Neuronal stem cell (in vitro differentiated cells): ENCODE data around the gene P2RX7.
"Not testable (repeated sequence)": the region's sequence is repeated elsewhere in the genome, so short reads cannot be mapped to it uniquely, and the experiment has no call there.

ENCODE experiments used
- DNase-seq: peaks from one replicate; pipeline ENCODE4 v3.0.0-alpha.2; 2013; ENCODE audit warnings: low spot score
- H2AFZ ChIP-seq: one replicate; pipeline ENCODE4 v1.6.1; 2013; ENCODE audit warnings: mild to moderate bottlenecking, low read length, inconsistent platforms
- H2AK5ac ChIP-seq: 2 replicates; pipeline ENCODE4 v1.6.1; 2013; ENCODE audit warnings: low read depth, mild to moderate bottlenecking, inconsistent platforms, low read length, moderate library complexity, mixed read lengths
- H2BK120ac ChIP-seq: 2 replicates; pipeline ENCODE4 v1.6.1; 2013; ENCODE audit warnings: low read depth, mild to moderate bottlenecking, inconsistent platforms, low read length, moderate library complexity, mixed read lengths
- H2BK12ac ChIP-seq: one replicate; pipeline ENCODE4 v1.6.1; 2013; ENCODE audit warnings: low read length, inconsistent platforms
- H2BK15ac ChIP-seq: 2 replicates; pipeline ENCODE4 v1.6.1; 2013; ENCODE audit warnings: mild to moderate bottlenecking, low read length, inconsistent platforms, mixed read lengths
- H2BK5ac ChIP-seq: one replicate; pipeline ENCODE4 v1.6.1; 2013; ENCODE audit warnings: inconsistent platforms, mild to moderate bottlenecking, low read length, moderate library complexity
- H3K14ac ChIP-seq: one replicate; pipeline ENCODE4 v1.6.1; 2013; ENCODE audit warnings: low read length, inconsistent platforms
- H3K18ac ChIP-seq: 2 replicates; pipeline ENCODE4 v1.6.1; 2013; ENCODE audit warnings: low read length, inconsistent platforms
- H3K23ac ChIP-seq: 2 replicates; pipeline ENCODE4 v1.6.1; 2013; ENCODE audit warnings: low read depth, mild to moderate bottlenecking, mixed read lengths, low read length, inconsistent platforms; ENCODE audit not compliant: poor library complexity
- H3K27ac ChIP-seq: replicated peaks from 3 replicates; pipeline ENCODE4 v1.5.1; 2013; ENCODE audit warnings: low read length, inconsistent platforms
- H3K27me3 ChIP-seq, 3 experiments: 2 replicates each; pipeline ENCODE4 v1.6.1; 2013; ENCODE audit warnings: low read length in 3 of 3, mild to moderate bottlenecking in 2 of 3, inconsistent platforms in 1 of 3, low read depth in 1 of 3, mixed read lengths in 1 of 3, moderate library complexity in 1 of 3; ENCODE audit not compliant: control insufficient read depth in 3 of 3, insufficient read depth in 3 of 3
- H3K36me3 ChIP-seq, 2 donors: replicated peaks in 1 of 2; 2 replicates each; pipeline ENCODE4 v1.6.1; 2013; ENCODE audit warnings: low read length in 2 of 2; ENCODE audit not compliant: control insufficient read depth in 2 of 2, insufficient read depth in 2 of 2
- H3K4ac ChIP-seq: 2 replicates; pipeline ENCODE4 v1.6.1; 2013; ENCODE audit warnings: inconsistent platforms, mild to moderate bottlenecking, low read length, moderate library complexity
- H3K4me1 ChIP-seq, 2 donors: 1 replicate in 1 of 2; 2 replicates in 1 of 2; pipeline ENCODE4 v1.6.1; 2013; ENCODE audit warnings: low read length in 2 of 2, low read depth in 1 of 2; ENCODE audit not compliant: control insufficient read depth in 2 of 2, insufficient read depth in 1 of 2
- H3K4me2 ChIP-seq: one replicate; pipeline ENCODE4 v1.6.1; 2013; ENCODE audit warnings: mild to moderate bottlenecking, low read length, inconsistent platforms; ENCODE audit not compliant: insufficient read depth, poor library complexity, severe bottlenecking
- H3K4me3 ChIP-seq, 2 donors: 2 replicates each; pipeline ENCODE4 v1.5.1; 2013; ENCODE audit warnings: low read length in 2 of 2, mild to moderate bottlenecking in 2 of 2, inconsistent platforms in 1 of 2, moderate library complexity in 1 of 2
- H3K79me1 ChIP-seq: one replicate; pipeline ENCODE4 v1.6.1; 2013; ENCODE audit warnings: low read depth, mild to moderate bottlenecking, inconsistent platforms, low read length, moderate library complexity
- H3K9ac ChIP-seq: one replicate; pipeline ENCODE4 v1.6.1; 2013; ENCODE audit warnings: mild to moderate bottlenecking, low read depth, low read length, inconsistent platforms; ENCODE audit not compliant: poor library complexity
- H3K9me3 ChIP-seq, 2 donors: replicated peaks in 1 of 2; 2 replicates each; pipeline versions ENCODE3 to v1.6.1; 2013; ENCODE audit warnings: low read length in 2 of 2, mild to moderate bottlenecking in 2 of 2, inconsistent platforms in 1 of 2, low read depth in 1 of 2, mixed read lengths in 1 of 2, moderate library complexity in 1 of 2; ENCODE audit not compliant: control insufficient read depth in 2 of 2, insufficient read depth in 1 of 2
- H4K8ac ChIP-seq: one replicate; pipeline ENCODE4 v1.6.1; 2013; ENCODE audit warnings: low read depth, mild to moderate bottlenecking, inconsistent platforms, low read length, moderate library complexity
- H4K91ac ChIP-seq: one replicate; pipeline ENCODE4 v1.6.1; 2013; ENCODE audit warnings: low read length, low read depth, mild to moderate bottlenecking, inconsistent platforms; ENCODE audit not compliant: poor library complexity
- WGBS, 2 donors: extraction: QIAGEN DNeasy Blood & Tissue Kit; methylation state at CpG; one replicate each; pipeline ENCODE4 v1.1.7; 2013; ENCODE audit warnings: missing lambda C conversion rate in 2 of 2, mixed read lengths in 1 of 2; ENCODE audit not compliant: insufficient read length in 2 of 2, insufficient replicate concordance in 1 of 2; ENCODE audit errors: extremely low coverage in 2 of 2; 5-methylcytosine and 5-hydroxymethylcytosine counted together

Gene P2RX7

DNA sequence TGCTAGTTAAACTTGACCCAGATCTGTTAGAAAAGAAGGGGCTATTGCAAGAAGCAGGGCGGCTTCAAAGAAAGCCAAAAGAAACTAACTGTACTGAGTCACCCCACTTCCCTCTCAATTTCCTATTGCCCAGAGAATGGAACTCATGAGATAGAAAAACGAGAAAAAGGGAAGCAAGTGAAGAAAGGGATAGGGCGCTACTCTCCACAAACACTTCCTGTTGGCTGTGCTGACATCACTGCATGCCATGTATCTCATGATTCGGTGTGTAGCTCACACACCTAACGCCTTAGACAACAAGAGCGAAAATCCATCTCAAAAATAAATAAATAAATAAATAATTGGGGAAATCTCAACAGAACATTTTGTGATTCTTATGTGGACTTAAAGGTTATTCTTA lies 64.2 kb downstream of the P2RX7 start:
- H3K36me3 ChIP-seq = no peaks in the 10 kb centered on the region
- H3K4me1 ChIP-seq = no peaks in the 10 kb centered on the region
- no peak overlapping the region for H3K9ac ChIP-seq
- no peak for DNase-seq
- H3K79me1 ChIP-seq = no peaks in the 10 kb centered on the region
- no peak overlapping the region for H3K14ac ChIP-seq
- no peak overlapping the region for H3K4me3 ChIP-seq
- H2BK15ac ChIP-seq = no peak overlapping the region
- peaks cover 0 to 2% (median 0%) of the 10 kb centered on the region in 3 experiments for H3K27me3 ChIP-seq
- no peak overlapping the region for H4K8ac ChIP-seq
- H2AFZ ChIP-seq = no peak overlapping the region
- no peak overlapping the region for H3K4me2 ChIP-seq
- WGBS, 2 donors = no CpG with 5 or more reads among the region's 6 CpGs
- no peak overlapping the region for H3K4ac ChIP-seq
- H3K27ac ChIP-seq = no peak overlapping the region
- no peak overlapping the region for H3K18ac ChIP-seq
- no peak overlapping the region for H2BK5ac ChIP-seq
- H2AK5ac ChIP-seq = no peak overlapping the region
- H3K23ac ChIP-seq = no peak overlapping the region
- H4K91ac ChIP-seq = no peak overlapping the region
- no peaks in the 10 kb centered on the region for H3K9me3 ChIP-seq
- no peak overlapping the region for H2BK12ac ChIP-seq
- no peak overlapping the region for H2BK120ac ChIP-seq

DNA sequence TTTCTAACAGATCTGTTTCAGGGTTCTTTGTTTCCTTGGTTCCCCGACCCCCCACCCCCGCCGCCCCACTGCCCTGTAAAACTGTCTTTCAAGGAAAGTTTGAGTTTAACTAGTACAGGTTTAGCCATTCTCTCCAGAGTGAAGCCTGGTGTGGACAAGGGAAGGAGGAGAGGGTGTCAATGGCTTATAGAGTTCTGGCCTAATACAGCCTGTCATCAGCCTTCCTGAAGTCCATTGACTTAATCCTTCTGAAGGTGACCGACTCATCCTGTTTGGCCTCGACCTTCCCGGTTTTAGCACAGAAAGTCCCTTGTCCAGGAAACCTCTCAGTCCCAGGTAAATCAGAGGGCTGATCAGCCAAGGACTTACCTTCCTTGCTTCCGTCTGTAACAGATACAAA lies 66.3 kb downstream of the P2RX7 start:
- Histone ChIP-seq H3K36me3 (no peaks in the 10 kb centered on the region), H3K4me1 (no peaks in the 10 kb centered on the region), H3K4ac (no peak overlapping the region), H4K91ac (no peak overlapping the region), H3K4me2 (no peak overlapping the region), H3K27ac (no peak overlapping the region), H3K18ac (no peak overlapping the region), H3K14ac (no peak overlapping the region), H3K79me1 (no peaks in the 10 kb centered on the region), H2BK12ac (no peak overlapping the region), H2BK15ac (no peak overlapping the region), H4K8ac (no peak overlapping the region), H3K27me3 (peaks cover 0 to 5% (median 0%) of the 10 kb centered on the region in 3 experiments), H2AK5ac (no peak overlapping the region), H3K9ac (no peak overlapping the region), H2BK120ac (no peak overlapping the region), H2AFZ (no peak overlapping the region), H3K9me3 (no peaks in the 10 kb centered on the region), H3K4me3 (no peak overlapping the region), H3K23ac (no peak overlapping the region), H2BK5ac (no peak overlapping the region)
- no CpG with 5 or more reads among the region's 7 CpGs for WGBS, 2 donors
- no peak for DNase-seq

DNA sequence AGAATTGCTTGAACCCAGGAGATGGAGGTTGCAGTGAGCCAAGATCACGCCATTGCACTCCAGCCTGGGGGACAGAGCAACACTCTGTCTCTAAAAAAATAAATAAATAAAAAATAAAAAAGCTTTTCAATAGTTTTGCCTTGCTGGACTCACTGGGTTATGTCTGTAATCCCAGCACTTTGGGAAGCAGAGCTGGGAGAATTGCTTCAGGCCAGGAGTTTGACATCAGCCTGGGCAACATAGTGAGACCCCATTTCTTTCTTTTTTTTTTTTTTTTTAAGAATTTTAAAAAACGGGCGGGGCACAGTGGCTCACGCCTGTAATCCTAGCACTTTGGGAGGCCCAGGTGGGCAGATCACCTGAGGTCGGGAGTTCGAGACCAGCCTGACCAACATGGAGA lies 68.5 kb downstream of the P2RX7 start:
- WGBS, 2 donors = no CpG with 5 or more reads among the region's 6 CpGs
- not testable (repeated sequence) for H2BK120ac ChIP-seq, H3K18ac ChIP-seq, H3K4ac ChIP-seq, H3K79me1 ChIP-seq, H3K23ac ChIP-seq, H4K91ac ChIP-seq, H4K8ac ChIP-seq, H2AK5ac ChIP-seq, H3K9me3 ChIP-seq, H2BK5ac ChIP-seq, H3K4me2 ChIP-seq, H3K36me3 ChIP-seq, H2AFZ ChIP-seq, H3K9ac ChIP-seq, H2BK12ac ChIP-seq, DNase-seq, H2BK15ac ChIP-seq, H3K14ac ChIP-seq, H3K27me3 ChIP-seq, H3K4me1 ChIP-seq, H3K27ac ChIP-seq, H3K4me3 ChIP-seq

DNA sequence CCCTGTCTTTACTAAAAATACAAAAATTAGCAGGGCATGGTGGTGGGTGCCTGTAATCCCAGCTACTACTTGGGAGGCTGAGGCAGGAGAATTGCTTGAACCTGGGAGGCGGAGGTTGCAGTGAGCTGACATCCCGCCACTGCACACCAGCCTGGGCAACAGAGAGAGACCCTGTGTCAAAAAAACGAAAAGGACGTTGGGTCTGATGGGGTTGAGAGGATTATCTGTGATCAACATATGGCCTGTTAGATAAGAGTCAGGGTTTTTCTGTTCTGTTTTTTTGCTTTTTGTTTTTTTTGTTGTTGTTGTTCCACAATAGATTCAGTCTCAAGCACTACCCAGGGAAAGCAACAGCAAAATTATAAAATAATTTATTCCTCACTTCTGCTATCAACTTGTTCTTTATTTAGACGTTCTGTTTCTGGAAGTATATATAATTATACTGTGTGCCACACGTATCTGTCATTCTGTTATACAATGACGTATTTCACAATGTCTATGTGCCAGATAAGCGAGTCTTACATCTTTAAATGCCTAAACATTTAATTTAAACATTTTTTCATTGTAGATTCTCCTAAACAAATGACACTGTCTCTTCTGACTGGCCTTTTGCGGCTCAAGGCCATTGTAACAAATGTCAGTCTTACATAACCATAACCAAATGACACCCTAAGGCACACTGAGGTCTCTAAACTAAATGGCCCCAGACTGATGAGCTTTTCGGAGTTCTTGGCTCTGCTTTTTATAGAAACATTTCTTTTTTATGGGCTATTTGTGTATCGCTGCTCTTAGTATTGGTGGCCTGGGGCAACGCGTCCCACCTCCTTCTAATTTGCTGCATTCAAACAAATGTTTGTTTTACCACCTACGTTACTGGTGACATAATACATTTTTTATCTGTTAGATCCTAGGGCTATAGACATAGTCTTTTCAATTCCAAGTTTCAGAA lies 70.0 kb downstream of the P2RX7 start:
- no peaks in the 10 kb centered on the region for H3K79me1 ChIP-seq
- no peak overlapping the region for H4K8ac ChIP-seq
- H3K27me3 ChIP-seq = peaks cover 0 to 5% (median 0%) of the 10 kb centered on the region in 3 experiments
- no peak overlapping the region for H4K91ac ChIP-seq
- H3K4ac ChIP-seq = no peak overlapping the region
- WGBS, 2 donors = no CpG with 5 or more reads among the region's 14 CpGs
- H3K14ac ChIP-seq = no peak overlapping the region
- H3K36me3 ChIP-seq = no peaks in the 10 kb centered on the region
- no peak overlapping the region for H2BK120ac ChIP-seq
- no peak overlapping the region for H2AK5ac ChIP-seq
- no peak overlapping the region for H3K9ac ChIP-seq
- no peak overlapping the region for H3K4me2 ChIP-seq
- H3K18ac ChIP-seq = no peak overlapping the region
- H2BK5ac ChIP-seq = no peak overlapping the region
- no peak overlapping the region for H3K4me3 ChIP-seq
- no peak overlapping the region for H3K23ac ChIP-seq
- H3K9me3 ChIP-seq = no peaks in the 10 kb centered on the region
- no peak overlapping the region for H2BK15ac ChIP-seq
- no peak for DNase-seq
- no peak overlapping the region for H2BK12ac ChIP-seq
- no peak overlapping the region for H3K27ac ChIP-seq
- H3K4me1 ChIP-seq = no peaks in the 10 kb centered on the region
- H2AFZ ChIP-seq = no peak overlapping the region
